ENCODE results near the gene RFC3. TPM values are rescaled to one million over a fixed set of nuclear protein-coding genes. Genes with fewer than 3 reads are reported as not detected.
A peak's percentile ranks its signal among the peaks of the same experiment; 100 is the strongest.
"Not testable (repeated sequence)": the region's sequence is repeated elsewhere in the genome, so short reads cannot be mapped to it uniquely, and the experiment has no call there.

RFC3 gene
- polyA plus RNA-seq, 3 donors = 24.2 to 31.5 (median 30.8) TPM

- no peak for DNase-seq (ENCODE audit: low read depth in 3 of 3, low spot score in 2 of 3)
Observed at GRCh38 chr13:33806470-33807248, 11.3 kb upstream of the RFC3 start.

DNA sequence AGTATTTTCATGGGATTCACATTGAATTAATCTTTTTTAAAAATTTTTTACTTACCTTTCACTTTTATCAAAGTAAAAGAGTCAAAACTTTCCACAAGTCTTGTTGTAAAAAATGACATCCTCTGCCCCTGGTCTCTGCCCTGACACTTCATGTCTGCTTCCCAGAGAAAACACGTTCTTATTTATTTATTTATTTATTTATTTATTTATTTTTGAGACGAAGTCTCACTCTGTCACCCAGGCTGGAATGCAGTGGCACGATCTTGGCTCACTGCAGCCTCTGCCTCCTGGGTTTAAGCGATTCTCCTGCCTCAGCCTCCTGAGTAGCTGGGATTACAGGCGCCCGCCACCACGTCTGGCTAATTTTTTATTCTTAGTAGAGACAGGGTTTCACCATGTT lies 5.1 kb upstream of the RFC3 start:
- DNase-seq (ENCODE audit: low read depth in 3 of 3, low spot score in 2 of 3) = not testable (repeated sequence)

- no peak for DNase-seq (ENCODE audit: low read depth in 3 of 3, low spot score in 2 of 3)
Observed at GRCh38 chr13:33815011-33815550, 2.9 kb upstream of the RFC3 start.

DNA sequence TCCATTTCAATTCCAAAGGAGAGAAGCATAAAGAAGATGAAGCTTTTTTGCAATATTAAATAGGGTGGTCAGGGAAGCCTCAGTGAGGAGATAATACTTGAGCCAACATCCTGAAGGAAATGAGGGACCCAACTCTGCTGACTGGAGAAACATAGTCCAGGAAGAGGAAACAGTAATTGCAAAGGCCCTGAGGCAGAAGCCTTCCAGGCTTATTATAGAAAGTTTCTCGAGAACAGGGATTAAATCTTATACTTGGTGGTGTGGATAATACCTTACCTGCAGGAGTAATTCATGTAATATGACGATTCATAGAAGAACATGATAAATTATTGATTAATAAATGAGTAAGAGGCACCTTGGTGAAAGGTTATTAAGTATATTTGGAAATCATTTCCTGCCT lies 1.0 kb upstream of the RFC3 start:
- no peak for DNase-seq (ENCODE audit: low read depth in 3 of 3, low spot score in 2 of 3)

- DNase-seq (ENCODE audit: low read depth in 3 of 3, low spot score in 2 of 3) = peak in 1 of 3 donors; percentile 29
Observed at GRCh38 chr13:33817513-33817900, 442 bp upstream of the RFC3 start.

- DNase-seq (ENCODE audit: low read depth in 3 of 3, low spot score in 2 of 3) = no peak
Observed at GRCh38 chr13:33825083-33825482, 7.1 kb downstream of the RFC3 start.

DNA sequence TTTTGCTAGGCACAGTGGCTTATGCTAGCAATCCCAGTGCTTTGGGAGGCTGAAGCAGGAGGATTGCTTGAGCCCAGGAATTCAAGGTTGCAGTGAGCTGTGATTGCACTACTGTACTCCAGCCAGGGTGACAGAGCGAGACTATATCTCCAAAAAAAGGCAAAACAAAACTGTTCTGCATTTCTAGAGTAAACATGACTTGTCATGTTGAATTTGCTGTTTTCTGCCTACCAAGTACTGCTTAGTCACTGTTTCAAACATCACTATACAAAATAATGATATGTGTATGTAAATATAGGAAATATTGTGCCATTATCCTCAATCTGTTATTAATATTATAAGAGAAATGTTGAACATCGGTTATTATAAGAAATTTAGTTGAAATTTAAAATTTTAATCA lies 9.2 kb downstream of the RFC3 start:
- DNase-seq (ENCODE audit: low read depth in 3 of 3, low spot score in 2 of 3) = no peak

GRCh38 chr13:33828431-33829129 lies 10.6 kb downstream of the RFC3 start:
- no peak for DNase-seq (ENCODE audit: low read depth in 3 of 3, low spot score in 2 of 3)

GRCh38 chr13:33832872-33833271 lies 14.9 kb downstream of the RFC3 start:
- no peak for DNase-seq (ENCODE audit: low read depth in 3 of 3, low spot score in 2 of 3)

- no peak for DNase-seq (ENCODE audit: low read depth in 3 of 3, low spot score in 2 of 3)
Observed at GRCh38 chr13:33838647-33839046, 20.7 kb downstream of the RFC3 start.

- DNase-seq (ENCODE audit: low read depth in 3 of 3, low spot score in 2 of 3) = no peak
Observed at GRCh38 chr13:33840402-33840801, 22.5 kb downstream of the RFC3 start.

- no peak for DNase-seq (ENCODE audit: low read depth in 3 of 3, low spot score in 2 of 3)
Observed at GRCh38 chr13:33842207-33842606, 24.3 kb downstream of the RFC3 start.

DNA sequence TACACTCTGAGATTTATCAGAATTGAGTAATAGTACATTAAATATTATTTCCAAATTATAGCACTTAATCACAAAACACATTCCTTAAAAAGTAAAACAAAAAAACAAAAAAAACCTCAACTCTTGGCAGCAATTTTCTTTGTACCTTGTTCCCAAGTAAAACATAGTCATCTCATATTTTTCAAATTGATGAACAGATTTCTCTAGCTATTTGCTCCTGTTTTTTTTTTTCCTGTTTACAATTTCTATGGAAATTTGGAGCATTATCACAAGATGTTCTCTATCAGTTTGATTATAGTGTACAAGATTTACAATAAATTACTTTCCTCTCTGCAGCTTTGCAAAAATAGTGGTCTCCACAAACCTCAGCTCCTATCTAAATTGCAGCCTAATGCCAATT lies 25.0 kb downstream of the RFC3 start:
- no peak for DNase-seq (ENCODE audit: low read depth in 3 of 3, low spot score in 2 of 3)

DNA sequence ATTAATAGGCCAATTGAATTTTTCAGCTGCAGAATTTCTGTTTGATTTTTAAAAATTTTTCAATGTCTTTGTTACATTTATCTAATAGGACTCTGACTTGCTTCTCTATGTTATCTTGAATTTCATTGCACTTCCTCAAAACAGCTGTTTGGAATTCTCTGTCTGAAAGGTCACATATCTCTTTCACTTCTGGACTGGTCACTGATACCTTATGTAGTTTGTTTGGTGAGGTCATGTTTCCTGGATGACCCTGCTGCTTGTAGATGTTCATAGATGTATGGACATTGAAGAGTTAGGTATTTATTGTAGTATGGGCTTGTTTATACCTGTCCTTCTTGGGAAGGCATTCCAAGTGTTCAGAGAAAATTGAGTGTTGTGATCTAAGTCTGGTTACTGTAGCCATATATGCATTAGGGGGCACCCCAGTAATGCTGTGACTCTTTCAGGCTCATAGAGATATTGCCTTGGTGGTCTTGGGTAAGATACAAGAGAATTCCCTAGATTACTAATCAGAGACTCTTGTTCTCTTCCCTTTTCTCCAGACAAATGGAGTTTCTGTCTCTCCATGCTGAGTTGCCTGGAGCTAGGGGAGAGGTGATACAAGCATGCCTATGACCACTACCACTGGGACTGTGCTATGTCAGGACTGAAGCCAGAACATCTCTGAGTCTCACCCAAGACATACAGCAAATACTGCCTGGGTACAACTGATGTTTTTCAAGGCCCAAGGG lies 27.8 kb downstream of the RFC3 start:
- DNase-seq (ENCODE audit: low read depth in 3 of 3, low spot score in 2 of 3) = no peak

DNA sequence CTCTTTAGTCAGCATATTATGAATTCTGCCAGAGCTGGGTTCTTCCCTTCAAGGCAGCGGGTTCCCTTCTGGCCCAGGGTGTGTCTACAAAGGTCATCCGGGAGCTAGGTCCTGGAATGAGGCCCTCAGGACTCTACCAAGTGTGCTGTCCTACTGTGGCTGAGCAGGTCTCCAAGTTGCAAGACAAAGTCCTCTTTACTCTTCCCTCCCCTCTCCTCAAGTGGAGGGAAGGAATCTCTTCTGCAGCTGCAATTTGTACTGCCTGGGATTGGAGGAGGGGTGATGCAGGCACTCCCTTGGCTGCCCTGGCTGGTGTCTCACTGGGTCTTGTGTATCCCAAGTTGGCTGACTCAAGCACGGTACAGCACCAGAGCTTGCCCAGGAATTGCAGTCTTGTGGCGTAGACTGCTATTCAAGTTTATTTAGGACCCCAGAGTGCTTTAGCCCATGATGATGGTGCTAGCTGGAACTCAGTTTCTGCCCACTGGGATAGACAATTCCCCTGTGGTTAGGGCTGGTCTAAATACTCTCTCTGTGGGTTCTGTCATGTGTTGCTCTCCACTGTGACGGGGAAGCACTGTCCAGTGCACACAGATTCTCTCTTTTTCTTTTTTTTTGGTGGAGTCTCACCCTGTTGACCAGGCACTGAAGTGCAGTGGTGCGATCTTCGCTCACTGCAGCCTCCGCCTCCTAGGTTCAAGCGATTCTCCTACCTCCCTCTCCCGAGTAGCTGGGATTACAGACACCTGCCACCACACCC lies 28.5 kb downstream of the RFC3 start:
- no peak for DNase-seq (ENCODE audit: low read depth in 3 of 3, low spot score in 2 of 3)

DNA sequence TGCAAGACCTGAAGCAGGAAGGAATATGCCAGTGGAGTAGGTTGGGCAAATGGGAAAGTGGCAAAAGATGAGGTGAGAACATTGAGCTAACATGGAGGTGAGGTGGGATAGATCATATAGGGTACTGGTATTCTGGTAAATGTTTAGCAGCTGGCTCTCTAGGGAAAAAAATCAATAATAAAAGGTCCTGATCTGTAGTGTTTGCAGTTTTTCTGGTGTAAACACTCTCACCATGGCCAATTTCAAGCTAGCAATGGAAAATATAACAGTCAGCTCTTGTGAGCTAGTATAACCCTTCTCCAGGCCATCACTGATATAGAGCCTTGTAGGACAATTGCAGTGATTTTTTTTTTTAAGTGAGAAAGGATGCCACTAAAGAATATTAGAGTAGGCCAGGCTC lies 31.3 kb downstream of the RFC3 start:
- DNase-seq (ENCODE audit: low read depth in 3 of 3, low spot score in 2 of 3) = no peak

- no peak for DNase-seq (ENCODE audit: low read depth in 3 of 3, low spot score in 2 of 3)
Observed at GRCh38 chr13:33855371-33855895, 37.5 kb downstream of the RFC3 start.

DNA sequence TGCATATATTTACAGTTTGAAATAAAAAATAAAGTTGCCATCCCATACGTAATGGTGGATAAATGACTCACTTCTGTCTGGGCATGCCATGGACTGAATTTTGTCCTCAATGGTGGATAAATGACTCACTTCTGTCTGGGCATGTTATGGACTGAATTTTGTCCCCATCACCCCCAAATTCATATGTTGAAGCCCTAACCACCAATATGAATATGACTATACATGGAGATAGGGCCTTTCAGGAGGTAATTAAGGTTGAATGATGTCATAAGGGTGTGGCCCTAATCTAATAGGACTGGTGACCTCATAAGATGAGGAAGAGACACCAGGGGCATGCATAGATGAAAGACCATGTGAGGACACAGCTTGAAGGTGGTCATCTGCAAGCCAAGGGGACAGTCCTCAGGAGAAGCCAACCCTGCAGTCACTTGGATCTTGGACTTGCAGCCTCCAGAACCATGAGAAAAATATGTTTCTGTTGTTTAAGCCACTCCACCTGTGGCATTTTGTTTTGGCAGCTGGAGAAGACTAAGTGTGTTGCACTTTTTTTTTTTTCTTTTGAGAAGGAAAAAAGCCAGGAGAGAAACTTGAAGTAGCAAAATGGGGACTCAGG lies 41.8 kb downstream of the RFC3 start:
- no peak for DNase-seq (ENCODE audit: low read depth in 3 of 3, low spot score in 2 of 3)

DNA sequence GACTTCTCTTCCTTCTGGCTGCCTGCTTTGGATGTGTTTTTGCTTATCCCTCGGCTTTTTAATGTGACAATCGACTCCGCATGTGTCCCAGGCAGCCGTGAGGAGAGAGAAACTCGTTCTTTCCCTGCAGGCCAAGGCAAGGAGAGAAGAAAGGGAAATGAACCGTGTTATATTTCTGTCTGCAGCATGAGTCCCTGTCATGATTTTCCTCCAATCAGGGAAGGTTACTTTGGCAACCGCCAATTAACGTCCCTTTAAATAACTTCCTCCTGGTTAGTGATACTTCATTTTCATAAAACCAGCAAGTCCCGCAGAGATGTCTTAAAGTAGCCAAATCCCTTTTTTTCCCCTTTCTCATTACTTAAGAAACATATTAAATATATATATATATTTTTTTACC lies 42.6 kb downstream of the RFC3 start:
- DNase-seq (ENCODE audit: low read depth in 3 of 3, low spot score in 2 of 3) = no peak

DNA sequence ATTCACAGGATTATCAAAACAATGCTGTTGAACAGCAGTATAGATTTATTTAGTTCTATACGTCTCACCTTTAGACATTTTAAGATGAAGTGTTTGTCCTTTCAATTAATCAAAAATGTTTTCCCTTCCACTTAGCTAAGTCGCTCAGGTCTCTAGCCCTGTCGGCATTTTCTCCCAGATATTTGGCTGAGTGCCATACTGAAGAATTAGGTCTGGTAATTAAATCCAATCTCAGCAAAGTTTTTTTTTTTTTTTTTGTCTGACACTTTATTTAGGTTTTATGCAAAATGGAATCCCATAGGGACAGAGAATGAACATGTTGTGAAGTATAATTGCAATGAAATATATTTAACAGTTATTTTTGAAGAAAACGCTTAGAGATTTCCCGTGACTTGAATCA lies 44.1 kb downstream of the RFC3 start:
- DNase-seq (ENCODE audit: low read depth in 3 of 3, low spot score in 2 of 3) = no peak

All from right renal cortex interstitium (tissue), 3 donors.